Gastroesophageal sphincter (tissue), 4 donors: ENCODE measurements around the gene PSORS1C1. TPM values are rescaled to one million over a fixed set of nuclear protein-coding genes. Genes with fewer than 3 reads are reported as not detected.

Experiments used
- ATAC-seq: fragments of 150-250 bp; one replicate; pipeline ENCODE4 v1.9.1; 2016; ENCODE audit warnings: mild to moderate bottlenecking, moderate library complexity
- H3K27ac ChIP-seq, 4 donors: fragments of 200-600 bp; sonication (generic) in 3 of 4; 1 replicate in 3 of 4; 2 replicates in 1 of 4; pipeline ENCODE4 v1.5.1; 2016 to 2019
- H3K27me3 ChIP-seq: fragments of 200-600 bp; sonication (generic); one replicate; pipeline ENCODE4 v1.5.1; 2019
- H3K36me3 ChIP-seq, 2 donors: fragments of 200-600 bp; sonication (generic); one replicate each; pipeline ENCODE4 v1.5.1; 2019; ENCODE audit warnings: control low read depth in 1 of 2
- H3K4me1 ChIP-seq, 3 donors: fragments of 200-600 bp; sonication (generic); 1 replicate in 2 of 3; 2 replicates in 1 of 3; pipeline ENCODE4 v1.5.1; 2016 to 2019; ENCODE audit warnings: control low read depth in 2 of 3
- H3K4me3 ChIP-seq, 2 donors: fragments of 200-600 bp; sonication (generic); one replicate each; pipeline ENCODE4 v1.5.1; 2019; ENCODE audit warnings: mild to moderate bottlenecking in 1 of 2, moderate library complexity in 1 of 2
- H3K9me3 ChIP-seq, 3 donors: fragments of 200-600 bp; sonication (generic); one replicate each; pipeline ENCODE4 v1.5.1; 2017 to 2019; ENCODE audit warnings: control low read depth in 2 of 3
- CTCF ChIP-seq, 4 experiments: fragments of 200-600 bp in 2 of 4; fragments of 450-650 bp in 2 of 4; sonication (generic) in 1 of 4; IDR thresholded peaks; one replicate each; pipeline ENCODE4 v1.5.1; 2017 to 2019; ENCODE audit warnings: antibody characterized with exemption in 4 of 4, mild to moderate bottlenecking in 2 of 4, moderate library complexity in 2 of 4
- EP300 ChIP-seq: sonication (generic); formaldehyde crosslinking; IDR thresholded peaks from one replicate; pipeline ENCODE4 v1.6.1; 2017; ENCODE audit warnings: antibody characterized with exemption, mild to moderate bottlenecking
- POLR2A ChIP-seq, 2 donors: fragments of 450-650 bp; IDR thresholded peaks; one replicate each; pipeline ENCODE4 v1.6.1; 2017; ENCODE audit warnings: antibody characterized with exemption in 2 of 2, mild to moderate bottlenecking in 2 of 2, moderate library complexity in 1 of 2
- POLR2AphosphoS5 ChIP-seq: sonication (generic); formaldehyde crosslinking; IDR thresholded peaks from one replicate; pipeline ENCODE4 v1.6.1; 2017; ENCODE audit warnings: antibody characterized with exemption
- WGBS, 2 donors: methylation state at CpG; one replicate each; pipeline ENCODE4 v1.1.5; 2018; ENCODE audit warnings: low coverage in 1 of 2; 5-methylcytosine and 5-hydroxymethylcytosine counted together
- total RNA-seq, 4 donors: library from RNA; depleted of rRNA; stranded (reverse); fragments of >200 nt; gene quantifications; one replicate each; pipeline ENCODE4 v1.1.0, GENCODE V29; 2016

The PSORS1C1 gene
- total RNA-seq, 4 donors from 2014 or later, result 0.12 to 7.8 (median 1.7) TPM

GRCh38 chr6:31096215-31096614 is 18.4 kb upstream of the PSORS1C1 start:
- Histone ChIP-seq H3K4me3 (no peak overlapping the region), H3K27ac (no peak overlapping the region), H3K27me3 (no peaks in the 10 kb centered on the region), H3K36me3 (no peaks in the 10 kb centered on the region), H3K4me1 (peaks cover 0 to 8% (median 0%) of the 10 kb centered on the region in 3 donors), H3K9me3 (no peaks in the 10 kb centered on the region)
- no peak for ATAC-seq
- TF ChIP-seq POLR2A (IDR thresholded peaks at IDR 0.05) (no peak), POLR2AphosphoS5 (no peak), CTCF (IDR thresholded peaks at IDR 0.05) (no peak), EP300 (no peak)
- WGBS, 2 donors, result 63 to 83% methylated on average over 3 of the region's 3 CpGs

- Histone ChIP-seq H3K27ac (no peak overlapping the region), H3K27me3 (no peaks in the 10 kb centered on the region), H3K9me3 (no peaks in the 10 kb centered on the region), H3K36me3 (no peaks in the 10 kb centered on the region), H3K4me1 (peaks cover 0 to 8% (median 0%) of the 10 kb centered on the region in 3 donors), H3K4me3 (no peak overlapping the region)
- WGBS, 2 donors, result 46 to 66% methylated on average over 3 to 5 of the region's 5 CpGs
- ATAC-seq, result no peak
- TF ChIP-seq CTCF (IDR thresholded peaks at IDR 0.05), result no peak
These were observed 17.9 kb upstream of the PSORS1C1 start for GRCh38 chr6:31096656-31097055.

GRCh38 chr6:31098449-31098938 is 16.1 kb upstream of the PSORS1C1 start:
- Histone ChIP-seq H3K4me1 (peaks cover 0 to 8% (median 0%) of the 10 kb centered on the region in 3 donors), H3K9me3 (no peaks in the 10 kb centered on the region), H3K27ac (no peak overlapping the region), H3K36me3 (no peaks in the 10 kb centered on the region), H3K4me3 (no peak overlapping the region), H3K27me3 (no peaks in the 10 kb centered on the region)
- ATAC-seq, result no peak
- no peak for TF ChIP-seq POLR2A (IDR thresholded peaks at IDR 0.05)
- 91 to 92% methylated on average over 3 to 4 of the region's 4 CpGs for WGBS, 2 donors

- Histone ChIP-seq H3K9me3 (no peaks in the 10 kb centered on the region), H3K27me3 (peaks cover 4% of the 10 kb centered on the region), H3K27ac (no peak overlapping the region), H3K4me1 (no peaks in the 10 kb centered on the region), H3K36me3 (no peaks in the 10 kb centered on the region), H3K4me3 (no peak overlapping the region)
- TF ChIP-seq CTCF (IDR thresholded peaks at IDR 0.05) (no peak), POLR2A (IDR thresholded peaks at IDR 0.05) (no peak), EP300 (no peak), POLR2AphosphoS5 (no peak)
- WGBS, 2 donors, result 94 to 100% methylated on average over 2 of the region's 2 CpGs
- no peak for ATAC-seq
These were observed 11.5 kb upstream of the PSORS1C1 start for GRCh38 chr6:31103136-31103535.

- H3K4me1 ChIP-seq, result no peaks in the 10 kb centered on the region
These were observed 7.5 kb upstream of the PSORS1C1 start for GRCh38 chr6:31107052-31107451.

More at GRCh38 chr6:31107052-31107451, 7.5 kb upstream of the PSORS1C1 start:
- WGBS, 2 donors, result 66% methylated on average over 3 to 4 of the region's 4 CpGs
- Histone ChIP-seq H3K36me3 (no peaks in the 10 kb centered on the region), H3K27me3 (peaks cover 7% of the 10 kb centered on the region), H3K9me3 (no peaks in the 10 kb centered on the region), H3K27ac (no peak overlapping the region), H3K4me3 (no peak overlapping the region)
- TF ChIP-seq EP300 (no peak), CTCF (IDR thresholded peaks at IDR 0.05) (no peak), POLR2AphosphoS5 (no peak), POLR2A (IDR thresholded peaks at IDR 0.05) (no peak)
- no peak for ATAC-seq
